ENCODE data around the gene NEGR1. TPM values are rescaled to one million over a fixed set of nuclear protein-coding genes. Genes with fewer than 3 reads are reported as not detected.

Gene NEGR1
- total and polyA plus RNA-seq, 10 donors: 0.07 to 1.3 (median 0.54) TPM

GRCh38 chr1:71828431-71829012 is 453.8 kb downstream of the NEGR1 start:
- no peak for TF ChIP-seq POLR2A (IDR thresholded peaks at IDR 0.05)
- TF ChIP-seq POLR2AphosphoS5 (IDR thresholded peaks at IDR 0.05): no peak
- TF ChIP-seq, protein P1, sequence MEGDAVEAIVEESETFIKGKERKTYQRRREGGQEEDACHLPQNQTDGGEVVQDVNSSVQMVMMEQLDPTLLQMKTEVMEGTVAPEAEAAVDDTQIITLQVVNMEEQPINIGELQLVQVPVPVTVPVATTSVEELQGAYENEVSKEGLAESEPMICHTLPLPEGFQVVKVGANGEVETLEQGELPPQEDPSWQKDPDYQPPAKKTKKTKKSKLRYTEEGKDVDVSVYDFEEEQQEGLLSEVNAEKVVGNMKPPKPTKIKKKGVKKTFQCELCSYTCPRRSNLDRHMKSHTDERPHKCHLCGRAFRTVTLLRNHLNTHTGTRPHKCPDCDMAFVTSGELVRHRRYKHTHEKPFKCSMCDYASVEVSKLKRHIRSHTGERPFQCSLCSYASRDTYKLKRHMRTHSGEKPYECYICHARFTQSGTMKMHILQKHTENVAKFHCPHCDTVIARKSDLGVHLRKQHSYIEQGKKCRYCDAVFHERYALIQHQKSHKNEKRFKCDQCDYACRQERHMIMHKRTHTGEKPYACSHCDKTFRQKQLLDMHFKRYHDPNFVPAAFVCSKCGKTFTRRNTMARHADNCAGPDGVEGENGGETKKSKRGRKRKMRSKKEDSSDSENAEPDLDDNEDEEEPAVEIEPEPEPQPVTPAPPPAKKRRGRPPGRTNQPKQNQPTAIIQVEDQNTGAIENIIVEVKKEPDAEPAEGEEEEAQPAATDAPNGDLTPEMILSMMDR (IDR thresholded peaks at IDR 0.05 in 8 of 11, conservative IDR thresholded peaks at IDR 0.05 in 3 of 11): no peak
- Histone ChIP-seq H3K9me3 (no peaks in the 10 kb centered on the region), H3K27me3 (replicated peaks in 1 of 7) (no peaks in the 10 kb centered on the region), H3K36me3 (no peaks in the 10 kb centered on the region), H3K27ac (no peak overlapping the region), H3K4me1 (no peaks in the 10 kb centered on the region), H3K4me3 (no peak overlapping the region)
- WGBS, 5 donors: 52 to 75% (median 61%) methylated on average over 3 of the region's 3 CpGs
- intact Hi-C loops (cut with DNase I; ENCODE audit: low total_unique reads): no loop called here
- DNase-seq: no peak

DNA sequence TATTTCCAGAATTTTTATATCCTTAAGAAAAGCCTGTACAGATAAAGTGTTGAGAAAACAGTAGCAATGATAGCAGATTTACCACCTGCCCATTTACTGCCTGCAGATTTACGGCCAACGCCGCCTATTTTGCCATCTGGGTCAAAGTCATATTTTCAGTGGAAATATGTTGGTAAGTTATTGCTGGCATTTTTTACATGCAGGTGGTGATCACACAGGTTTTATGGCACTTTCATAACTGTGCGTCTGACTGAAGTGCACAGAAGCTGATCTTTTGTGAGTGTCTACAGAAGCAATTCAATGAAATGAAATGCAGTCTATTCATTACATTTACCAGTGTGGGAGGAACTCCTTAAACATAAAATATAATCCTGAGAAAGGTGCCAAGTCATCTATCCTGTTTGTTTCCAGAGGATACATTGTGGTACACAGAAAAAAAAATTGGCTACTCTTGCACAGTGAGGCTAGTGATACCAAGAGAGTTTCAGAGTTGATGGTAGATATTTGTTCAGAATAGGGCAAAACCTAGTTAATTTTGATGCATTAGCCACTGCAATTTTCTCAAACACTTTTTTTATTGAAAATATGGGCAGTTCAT is 458.5 kb downstream of the NEGR1 start:
- no peak overlapping the region for H3K4me3 ChIP-seq

DNA sequence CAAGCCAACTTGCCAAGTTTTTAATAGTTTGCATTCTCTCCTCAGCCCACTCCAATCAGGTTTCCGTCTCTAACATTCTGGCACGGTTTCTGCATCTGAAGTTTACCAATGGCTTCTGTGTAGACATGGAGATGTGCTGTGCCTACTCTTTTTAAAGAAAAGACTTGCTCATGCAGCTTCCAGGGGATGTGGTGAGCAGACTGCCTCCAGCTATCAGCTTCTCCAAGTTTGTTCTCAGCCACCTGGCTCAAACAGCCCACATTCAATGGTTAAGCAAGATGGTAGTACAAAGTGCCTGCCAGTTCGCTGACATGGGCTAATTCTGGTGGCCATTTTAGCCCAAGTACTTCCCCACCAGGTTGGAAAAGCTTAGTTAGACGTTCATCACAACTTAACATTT is 465.3 kb downstream of the NEGR1 start:
- Histone ChIP-seq H3K4me3 (no peak overlapping the region), H3K9me3 (no peaks in the 10 kb centered on the region), H3K27me3 (replicated peaks in 1 of 7) (no peaks in the 10 kb centered on the region), H3K27ac (no peak overlapping the region), H3K4me1 (no peaks in the 10 kb centered on the region), H3K36me3 (no peaks in the 10 kb centered on the region)
- DNase-seq: no peak
- intact Hi-C loops (cut with DNase I; ENCODE audit: low total_unique reads): no loop called here
- WGBS, 5 donors: 67 to 82% (median 70%) methylated on average over 4 of the region's 4 CpGs
- TF ChIP-seq, protein P1 (IDR thresholded peaks at IDR 0.05 in 8 of 11, conservative IDR thresholded peaks at IDR 0.05 in 3 of 11): no peak
- no peak for TF ChIP-seq POLR2AphosphoS5 (IDR thresholded peaks at IDR 0.05)
- TF ChIP-seq POLR2A (IDR thresholded peaks at IDR 0.05): no peak

More for the DNA sequence above, 458.5 kb downstream of the NEGR1 start:
- Histone ChIP-seq H3K4me1 (no peaks in the 10 kb centered on the region), H3K9me3 (no peaks in the 10 kb centered on the region), H3K27me3 (replicated peaks in 1 of 7) (no peaks in the 10 kb centered on the region), H3K36me3 (no peaks in the 10 kb centered on the region), H3K27ac (no peak overlapping the region)
- intact Hi-C loops (cut with DNase I; ENCODE audit: low total_unique reads): no loop called here
- WGBS, 5 donors: 66 to 78% (median 75%) methylated on average over 4 of the region's 4 CpGs
- TF ChIP-seq POLR2AphosphoS5 (IDR thresholded peaks at IDR 0.05) (no peak), POLR2A (IDR thresholded peaks at IDR 0.05) (no peak)
- TF ChIP-seq, protein P1 (IDR thresholded peaks at IDR 0.05 in 8 of 11, conservative IDR thresholded peaks at IDR 0.05 in 3 of 11): no peak
- DNase-seq: no peak

- no peak for DNase-seq
- Histone ChIP-seq H3K4me1 (no peaks in the 10 kb centered on the region), H3K9me3 (peaks cover 0 to 8% (median 0%) of the 10 kb centered on the region in 8 donors), H3K27me3 (replicated peaks in 1 of 7) (no peaks in the 10 kb centered on the region), H3K27ac (no peak overlapping the region), H3K4me3 (no peak overlapping the region), H3K36me3 (no peaks in the 10 kb centered on the region)
- TF ChIP-seq POLR2A (IDR thresholded peaks at IDR 0.05) (no peak), POLR2AphosphoS5 (IDR thresholded peaks at IDR 0.05) (no peak)
- TF ChIP-seq, protein P1 (IDR thresholded peaks at IDR 0.05 in 8 of 11, conservative IDR thresholded peaks at IDR 0.05 in 3 of 11): no peak
- intact Hi-C loops (cut with DNase I; ENCODE audit: low total_unique reads): no loop called here
- WGBS, 5 donors: 72 to 86% (median 77%) methylated on average over 3 of the region's 3 CpGs
These were observed 473.3 kb downstream of the NEGR1 start for GRCh38 chr1:71809085-71809484.
